ENCODE data around the gene SEC14L5.

SEC14L5 gene

DNA sequence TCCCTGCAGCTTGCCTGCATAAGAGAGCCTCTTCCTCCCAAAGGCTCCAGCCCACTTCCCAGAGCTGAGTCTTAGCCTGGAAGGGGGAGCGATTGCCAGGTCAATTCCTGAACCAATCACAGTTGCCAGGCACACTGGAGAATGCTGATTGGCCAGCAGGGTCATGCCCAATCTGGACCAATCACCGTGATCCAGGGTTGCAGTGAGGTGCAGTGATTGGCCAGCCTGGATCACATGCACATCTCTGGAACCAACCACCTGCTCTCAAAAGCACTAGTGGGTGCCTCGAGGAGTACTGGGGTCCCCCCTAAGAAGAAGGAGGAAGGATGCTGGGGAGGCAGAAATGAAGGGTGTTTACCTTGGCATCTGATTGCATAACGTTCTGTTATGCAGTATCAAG lies 57.2 kb downstream of the SEC14L5 start:
- in situ Hi-C loops (cut with HindIII; ENCODE audit: low sequenced_read_pairs): no loop called here
- H3K4me3 ChIP-seq (ENCODE audit: low read depth, low read length): no peak overlapping the region
- no peak for DNase-seq (ENCODE audit: low read depth)
- no peak for TF ChIP-seq CTCF (IDR thresholded peaks at IDR 0.05; ENCODE audit: low read depth, low read length, missing control alignments)

DNA sequence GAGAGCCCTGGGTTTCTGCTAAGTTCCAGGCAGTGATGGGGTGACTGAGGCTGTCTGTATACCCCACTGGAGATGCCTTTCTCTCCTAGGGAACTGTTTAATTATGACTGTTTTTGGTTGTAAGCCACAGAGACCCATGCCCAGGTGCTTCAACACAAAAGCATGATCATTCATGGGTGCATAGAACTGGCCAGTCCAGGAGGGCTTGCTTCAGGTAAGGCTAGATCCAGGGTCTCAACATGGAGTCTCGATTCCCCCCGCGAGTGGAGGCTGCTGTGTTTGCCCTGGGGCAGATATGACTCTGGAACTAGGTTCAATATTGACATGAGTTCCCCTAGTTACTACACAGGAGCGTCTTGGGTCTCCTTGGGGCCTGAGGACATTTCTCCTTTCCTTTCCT lies 57.8 kb downstream of the SEC14L5 start:
- DNase-seq (ENCODE audit: low read depth): no peak
- no peak for TF ChIP-seq CTCF (IDR thresholded peaks at IDR 0.05; ENCODE audit: low read depth, low read length, missing control alignments)
- in situ Hi-C loops (cut with HindIII; ENCODE audit: low sequenced_read_pairs): no loop called here
- H3K4me3 ChIP-seq (ENCODE audit: low read depth, low read length): no peak overlapping the region

DNA sequence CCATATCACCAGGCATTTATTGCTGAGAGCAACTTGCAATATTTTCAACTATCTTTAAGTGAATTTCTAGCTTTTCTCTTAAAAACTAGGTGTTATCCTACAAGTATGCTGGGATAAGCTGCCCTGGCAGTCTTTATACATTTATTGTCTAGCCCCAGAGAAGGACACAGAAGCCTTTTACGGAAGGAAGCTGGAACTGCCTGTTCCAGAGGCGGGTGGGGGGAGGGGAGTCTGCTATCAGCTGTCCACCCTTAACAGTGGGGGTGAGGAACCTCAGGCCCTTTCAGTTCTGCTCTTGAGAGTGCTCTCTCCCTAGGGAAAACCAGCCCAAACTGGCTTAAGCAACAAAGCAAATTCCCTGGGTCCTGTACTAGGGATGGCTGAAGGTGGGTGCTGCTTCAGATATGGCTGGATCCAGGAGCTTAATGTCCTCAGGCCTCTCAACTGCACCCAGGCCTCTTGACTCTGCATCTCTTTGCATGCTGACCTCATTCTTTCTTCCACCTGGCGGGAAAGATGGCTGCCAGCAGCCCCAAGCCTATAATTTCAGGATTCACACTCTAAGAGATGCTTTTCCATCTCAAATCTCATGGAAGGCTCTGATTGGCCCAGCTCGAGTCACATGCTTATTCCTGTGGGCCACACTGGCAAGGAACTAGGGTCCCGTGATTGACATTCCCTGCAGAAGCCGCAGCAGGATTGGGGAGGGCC lies 59.0 kb downstream of the SEC14L5 start:
- DNase-seq (ENCODE audit: low read depth): no peak
- TF ChIP-seq CTCF (IDR thresholded peaks at IDR 0.05; ENCODE audit: low read depth, low read length, missing control alignments): no peak
- in situ Hi-C loops (cut with HindIII; ENCODE audit: low sequenced_read_pairs): no loop called here
- no peak overlapping the region for H3K4me3 ChIP-seq (ENCODE audit: low read depth, low read length)

GRCh38 chr16:5017678-5017969 lies 59.5 kb downstream of the SEC14L5 start:
- no peak for TF ChIP-seq CTCF (IDR thresholded peaks at IDR 0.05; ENCODE audit: low read depth, low read length, missing control alignments)
- in situ Hi-C loops (cut with HindIII; ENCODE audit: low sequenced_read_pairs): no loop called here
- no peak overlapping the region for H3K4me3 ChIP-seq (ENCODE audit: low read depth, low read length)
- no peak for DNase-seq (ENCODE audit: low read depth)

DNA sequence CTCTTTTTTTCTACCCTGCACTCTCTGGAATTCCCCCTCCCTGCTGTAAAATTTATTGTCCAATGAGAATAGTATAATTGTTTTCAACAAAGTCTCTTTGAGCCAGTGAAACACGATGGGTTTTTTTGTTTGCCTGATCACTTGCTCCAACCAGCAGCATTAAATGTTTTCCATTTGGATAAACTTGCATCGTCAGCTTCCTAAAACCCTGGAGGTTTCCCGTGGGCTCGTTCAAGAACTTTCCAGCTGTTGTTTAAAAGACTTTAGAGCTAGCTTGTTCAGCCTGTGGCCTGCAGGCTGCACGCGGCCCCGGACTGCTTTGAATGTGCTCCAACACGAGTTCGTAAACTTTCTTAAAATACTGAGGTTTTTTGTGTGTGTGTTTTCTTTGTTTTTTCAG lies 60.7 kb downstream of the SEC14L5 start:
- DNase-seq (ENCODE audit: low read depth): no peak
- in situ Hi-C loops (cut with HindIII; ENCODE audit: low sequenced_read_pairs): no loop called here
- no peak overlapping the region for H3K4me3 ChIP-seq (ENCODE audit: low read depth, low read length)
- no peak for TF ChIP-seq CTCF (IDR thresholded peaks at IDR 0.05; ENCODE audit: low read depth, low read length, missing control alignments)

DNA sequence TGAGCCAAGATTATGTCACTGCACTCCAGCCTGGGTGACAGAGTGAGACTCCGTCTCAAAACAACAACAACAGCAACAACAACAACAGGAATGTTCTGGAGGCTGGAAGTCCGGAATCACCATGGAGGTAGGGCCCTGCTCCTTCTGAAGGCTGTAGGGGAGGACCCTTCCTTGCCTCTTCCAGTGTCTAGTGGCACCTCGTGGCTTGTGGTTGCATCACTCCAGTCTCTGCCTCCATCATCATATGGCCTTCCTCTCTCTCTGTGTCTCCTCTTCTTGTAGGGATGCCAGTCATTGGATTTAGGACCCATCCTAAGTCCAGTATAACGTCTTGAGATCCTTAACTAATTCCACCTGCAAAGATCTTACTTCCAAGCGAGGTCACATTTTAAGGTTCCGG lies 61.6 kb downstream of the SEC14L5 start:
- DNase-seq (ENCODE audit: low read depth): no peak
- in situ Hi-C loops (cut with HindIII; ENCODE audit: low sequenced_read_pairs): no loop called here
- H3K4me3 ChIP-seq (ENCODE audit: low read depth, low read length): no peak overlapping the region
- TF ChIP-seq CTCF (IDR thresholded peaks at IDR 0.05; ENCODE audit: low read depth, low read length, missing control alignments): no peak

GRCh38 chr16:5020551-5020950 lies 62.4 kb downstream of the SEC14L5 start:
- TF ChIP-seq CTCF (IDR thresholded peaks at IDR 0.05; ENCODE audit: low read depth, low read length, missing control alignments): no peak
- no peak overlapping the region for H3K4me3 ChIP-seq (ENCODE audit: low read depth, low read length)
- in situ Hi-C loops (cut with HindIII; ENCODE audit: low sequenced_read_pairs): no loop called here
- DNase-seq (ENCODE audit: low read depth): no peak

Measured in astrocyte of the cerebellum (primary cell).